T-helper 2 cell treated with Interferon-gamma antibody and Interleukin-4, amounts not matched to agents 5 μg/mL and 100 μg/mL, for 36 hours (primary cell): ENCODE measurements around the gene UTF1.

ENCODE experiments used
- DNase-seq: peaks from one replicate; pipeline ENCODE4 v3.0.0; 2021; ENCODE audit warnings: low spot score
- H3K27ac Mint-ChIP-seq: one replicate; pipeline ENCODE4 v1.8.0; 2021; ENCODE audit warnings: mild to moderate bottlenecking, mixed read lengths
- H3K27me3 Mint-ChIP-seq: one replicate; pipeline ENCODE4 v1.8.0; 2021; ENCODE audit warnings: low read depth, mixed read lengths
- H3K36me3 Mint-ChIP-seq: one replicate; pipeline ENCODE4 v1.8.0; 2021; ENCODE audit warnings: low read depth, mixed read lengths
- H3K4me1 Mint-ChIP-seq: one replicate; pipeline ENCODE4 v1.8.0; 2021; ENCODE audit warnings: low read depth, mixed read lengths
- H3K4me3 Mint-ChIP-seq: one replicate; pipeline ENCODE4 v1.8.0; 2022; ENCODE audit warnings: mild to moderate bottlenecking, moderate library complexity, mixed read lengths
- H3K9me3 Mint-ChIP-seq: one replicate; pipeline ENCODE4 v1.8.0; 2021; ENCODE audit warnings: mixed read lengths

The UTF1 gene

DNA sequence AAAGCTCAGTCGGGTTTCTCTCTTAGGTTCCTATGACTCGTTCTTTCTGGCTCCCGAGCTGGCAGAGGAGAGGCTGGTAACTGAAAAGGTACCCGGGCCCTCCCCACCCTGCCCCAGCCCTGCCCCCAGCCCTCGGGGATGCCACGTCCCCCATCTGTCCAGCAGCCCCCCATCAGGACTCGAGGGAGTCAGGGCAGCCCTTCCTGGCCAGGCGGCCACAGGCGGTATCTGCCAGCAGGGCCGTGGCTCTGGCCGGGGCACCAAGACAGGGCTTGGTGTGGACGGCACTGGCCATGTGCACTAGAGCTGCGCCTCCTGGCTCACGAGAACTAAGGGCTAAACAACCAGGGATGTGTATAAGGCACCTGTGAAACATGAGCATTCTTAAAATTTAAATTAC, 40.3 kb upstream of the UTF1 start:
- Mint-ChIP-seq H3K4me3 (no peak overlapping the region), H3K27ac (no peak overlapping the region), H3K4me1 (no peaks in the 10 kb centered on the region), H3K9me3 (no peaks in the 10 kb centered on the region), H3K27me3 (peaks cover 7% of the 10 kb centered on the region), H3K36me3 (no peaks in the 10 kb centered on the region)
- DNase-seq = no peak

DNA sequence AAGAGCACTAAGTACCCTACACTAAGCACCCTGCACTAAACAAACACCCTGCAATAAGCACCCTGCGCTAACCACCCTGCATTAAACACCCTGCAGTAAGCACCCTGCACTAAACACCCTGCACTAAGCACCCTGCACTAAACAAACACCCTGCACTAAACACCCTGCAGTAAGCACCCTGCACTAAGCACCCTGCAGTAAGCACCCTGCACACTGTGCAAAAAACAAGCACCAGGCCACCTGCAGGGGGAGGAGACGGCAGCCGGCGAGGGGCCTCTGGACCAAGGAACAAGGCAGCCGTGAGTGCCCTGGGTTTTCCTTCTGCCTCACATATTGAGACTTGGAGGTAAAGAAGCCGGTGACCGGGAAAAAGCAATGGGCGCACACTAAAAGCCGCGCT, 39.8 kb upstream of the UTF1 start:
- DNase-seq = no peak
- H3K27ac Mint-ChIP-seq = no peak overlapping the region
- no peak overlapping the region for H3K4me3 Mint-ChIP-seq
- H3K4me1 Mint-ChIP-seq = no peaks in the 10 kb centered on the region
- H3K36me3 Mint-ChIP-seq = no peaks in the 10 kb centered on the region
- peaks cover 7% of the 10 kb centered on the region for H3K27me3 Mint-ChIP-seq
- H3K9me3 Mint-ChIP-seq = no peaks in the 10 kb centered on the region

DNA sequence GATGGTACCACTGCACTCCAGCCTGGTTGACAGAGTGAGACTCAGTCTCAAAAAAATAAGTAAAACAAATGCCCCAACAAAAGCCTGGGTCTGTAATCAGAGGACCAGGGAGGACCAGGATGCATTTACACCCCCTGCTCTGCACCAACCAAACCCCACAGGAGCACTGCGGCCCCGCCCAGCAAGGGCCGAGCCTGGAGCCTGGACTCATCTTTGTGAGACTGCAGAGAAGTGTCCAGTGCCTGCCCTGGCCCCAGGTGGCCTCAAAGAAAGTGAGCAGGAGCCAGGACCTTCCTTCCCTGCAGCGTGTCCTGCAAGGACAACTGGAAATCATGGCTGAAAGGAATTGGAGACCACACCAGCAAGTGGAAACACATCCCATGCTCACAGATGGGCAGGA, 38.4 kb upstream of the UTF1 start:
- no peaks in the 10 kb centered on the region for H3K36me3 Mint-ChIP-seq
- H3K27ac Mint-ChIP-seq = no peak overlapping the region
- H3K9me3 Mint-ChIP-seq = no peaks in the 10 kb centered on the region
- peaks cover 7% of the 10 kb centered on the region for H3K27me3 Mint-ChIP-seq
- H3K4me3 Mint-ChIP-seq = no peak overlapping the region
- no peaks in the 10 kb centered on the region for H3K4me1 Mint-ChIP-seq
- no peak for DNase-seq

DNA sequence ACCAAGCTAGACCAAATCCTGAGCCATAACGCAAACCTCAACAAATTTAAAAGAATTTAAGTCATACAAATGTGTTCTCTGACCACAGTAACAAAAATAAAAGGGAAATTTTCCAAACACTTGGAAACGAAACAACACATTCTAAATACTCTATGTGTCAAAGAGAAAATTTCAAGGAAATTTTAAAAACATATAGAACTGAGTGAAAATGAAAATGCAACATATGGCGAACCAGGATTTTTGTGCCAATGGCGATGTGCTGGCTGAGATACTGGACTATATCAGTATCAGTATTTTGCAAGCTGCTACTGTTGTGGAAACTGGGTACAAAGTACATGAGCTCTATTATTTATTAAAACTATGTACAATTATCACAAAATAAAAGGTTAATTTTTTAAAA, 35.9 kb upstream of the UTF1 start:
- Mint-ChIP-seq H3K4me1 (no peaks in the 10 kb centered on the region), H3K27ac (no peak overlapping the region), H3K4me3 (no peak overlapping the region), H3K27me3 (peaks cover 7% of the 10 kb centered on the region), H3K9me3 (no peaks in the 10 kb centered on the region), H3K36me3 (no peaks in the 10 kb centered on the region)
- no peak for DNase-seq

DNA sequence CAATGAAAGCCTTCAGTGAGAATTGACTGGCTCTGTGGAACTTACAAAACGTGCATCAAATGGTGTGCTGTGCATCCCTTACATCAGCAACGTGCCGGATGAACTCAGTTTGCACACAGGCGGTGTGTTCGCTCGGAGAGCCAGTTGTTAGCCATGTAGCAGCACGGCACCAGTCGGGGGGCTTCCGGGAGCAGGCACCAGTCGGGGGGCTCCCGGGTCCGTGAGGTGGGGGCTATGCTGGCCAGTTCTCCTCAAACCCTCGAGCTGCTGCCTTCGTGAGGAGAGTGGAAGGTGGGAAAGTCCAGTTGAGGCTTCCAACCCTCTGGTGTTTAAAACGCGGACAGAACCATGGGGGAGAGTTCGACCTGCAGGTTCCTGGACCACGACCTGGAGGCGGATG, 34.9 kb upstream of the UTF1 start:
- no peaks in the 10 kb centered on the region for H3K36me3 Mint-ChIP-seq
- H3K27ac Mint-ChIP-seq = no peak overlapping the region
- no peak overlapping the region for H3K4me3 Mint-ChIP-seq
- no peaks in the 10 kb centered on the region for H3K4me1 Mint-ChIP-seq
- H3K27me3 Mint-ChIP-seq = peaks cover 7% of the 10 kb centered on the region
- DNase-seq = no peak
- no peaks in the 10 kb centered on the region for H3K9me3 Mint-ChIP-seq

DNA sequence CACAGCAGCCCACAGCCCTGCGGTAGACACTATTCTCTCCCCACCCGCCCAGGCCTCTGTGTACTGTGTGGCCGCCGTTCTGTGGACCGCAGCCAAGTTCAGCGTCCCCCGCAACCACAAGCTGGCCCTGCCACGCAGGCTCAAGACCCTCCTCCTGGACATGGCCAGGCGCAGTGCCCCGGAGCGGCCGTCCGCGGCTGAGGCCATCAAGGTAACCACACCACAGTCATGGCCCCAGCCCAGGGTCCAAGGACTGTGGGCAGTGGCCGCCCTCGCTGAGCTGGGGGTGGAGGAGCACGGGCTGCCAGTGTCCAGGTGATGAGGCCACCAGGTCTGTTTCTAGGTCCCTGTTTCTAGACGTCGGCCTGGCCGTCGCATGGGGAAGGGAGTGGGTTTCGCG, 34.4 kb upstream of the UTF1 start:
- Mint-ChIP-seq H3K4me3 (no peak overlapping the region), H3K9me3 (no peaks in the 10 kb centered on the region), H3K27ac (no peak overlapping the region), H3K27me3 (peaks cover 7% of the 10 kb centered on the region), H3K4me1 (no peaks in the 10 kb centered on the region), H3K36me3 (no peaks in the 10 kb centered on the region)
- DNase-seq = no peak

DNA sequence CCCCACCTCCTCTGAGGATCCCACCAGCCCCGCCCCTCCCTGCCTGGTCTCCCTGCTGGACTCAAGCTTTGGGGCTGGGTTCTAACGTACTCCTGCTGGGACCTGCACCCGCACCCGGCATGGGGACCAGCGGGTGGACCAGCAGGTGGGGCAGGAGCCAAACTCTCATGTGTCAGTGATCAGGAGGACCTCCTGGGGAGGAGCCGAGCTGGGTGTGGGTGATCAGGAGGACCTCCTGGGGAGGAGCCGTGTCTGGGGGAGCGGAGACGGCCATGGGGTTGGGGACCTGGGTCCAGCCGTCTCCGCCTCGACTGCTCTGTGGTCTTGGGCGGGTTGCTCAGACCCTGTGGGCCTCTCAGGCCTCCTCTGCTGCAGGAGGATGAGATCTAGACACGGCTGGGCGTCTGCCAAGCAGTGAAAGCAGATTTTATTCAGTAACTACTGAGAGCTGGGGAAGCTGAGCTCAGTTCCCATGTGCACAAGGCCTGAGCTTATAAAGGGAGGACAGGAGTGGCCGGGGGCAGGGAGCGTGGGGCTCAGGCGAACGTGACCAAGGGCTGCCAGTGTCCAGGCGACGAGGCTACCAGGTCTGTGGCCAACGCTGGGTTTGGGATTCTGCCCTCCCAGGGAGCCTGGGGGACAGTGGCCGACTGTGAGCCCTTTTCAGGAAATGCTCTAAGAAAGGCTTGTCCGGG, 33.6 kb upstream of the UTF1 start:
- no peak overlapping the region for H3K27ac Mint-ChIP-seq
- peaks cover 7% of the 10 kb centered on the region for H3K27me3 Mint-ChIP-seq
- H3K4me1 Mint-ChIP-seq = no peaks in the 10 kb centered on the region
- H3K4me3 Mint-ChIP-seq = no peak overlapping the region
- DNase-seq = no peak
- H3K9me3 Mint-ChIP-seq = no peaks in the 10 kb centered on the region
- H3K36me3 Mint-ChIP-seq = no peaks in the 10 kb centered on the region

DNA sequence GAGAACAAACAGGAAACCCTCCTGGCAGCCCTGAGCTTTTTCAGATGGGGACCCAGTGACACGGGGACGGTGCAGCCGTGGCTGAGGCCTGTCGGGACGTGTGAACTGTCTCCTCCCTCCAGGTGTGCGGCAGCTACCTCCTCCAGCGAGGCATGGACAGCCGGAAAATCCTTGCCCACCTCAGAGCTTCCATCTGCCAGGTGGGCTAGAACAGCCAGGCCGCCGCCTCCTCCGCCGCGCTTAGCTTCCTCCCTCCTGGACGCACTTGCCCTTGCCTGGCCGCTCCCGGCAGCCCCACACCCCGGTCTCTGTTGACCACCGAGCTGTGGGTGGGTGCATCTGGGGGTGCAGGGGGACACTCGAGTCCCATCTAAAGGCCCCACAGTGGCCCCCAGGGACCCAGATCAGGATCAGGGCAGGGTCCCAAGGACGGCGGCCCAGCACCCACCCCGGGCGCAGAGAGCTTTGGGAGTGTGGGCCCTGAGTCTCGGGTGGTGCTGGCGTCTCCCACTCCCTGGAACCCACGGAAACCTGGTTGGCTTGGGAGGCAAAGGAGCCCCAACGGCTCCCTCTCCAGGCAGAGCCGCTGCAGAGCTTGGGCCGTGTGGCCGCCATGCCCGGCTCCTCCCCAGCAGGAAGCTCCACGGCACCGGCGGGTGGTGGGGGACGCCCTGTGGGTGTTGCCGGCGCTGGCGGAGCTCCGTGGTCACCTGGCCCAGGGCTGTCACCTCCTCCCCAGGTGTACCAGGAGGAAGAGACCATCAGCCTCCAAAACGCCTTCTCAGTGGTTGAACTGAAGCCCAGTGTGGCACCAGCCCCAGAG, 32.9 kb upstream of the UTF1 start:
- no peak for DNase-seq
- H3K27me3 Mint-ChIP-seq = peaks cover 7% of the 10 kb centered on the region
- H3K4me3 Mint-ChIP-seq = no peak overlapping the region

DNA sequence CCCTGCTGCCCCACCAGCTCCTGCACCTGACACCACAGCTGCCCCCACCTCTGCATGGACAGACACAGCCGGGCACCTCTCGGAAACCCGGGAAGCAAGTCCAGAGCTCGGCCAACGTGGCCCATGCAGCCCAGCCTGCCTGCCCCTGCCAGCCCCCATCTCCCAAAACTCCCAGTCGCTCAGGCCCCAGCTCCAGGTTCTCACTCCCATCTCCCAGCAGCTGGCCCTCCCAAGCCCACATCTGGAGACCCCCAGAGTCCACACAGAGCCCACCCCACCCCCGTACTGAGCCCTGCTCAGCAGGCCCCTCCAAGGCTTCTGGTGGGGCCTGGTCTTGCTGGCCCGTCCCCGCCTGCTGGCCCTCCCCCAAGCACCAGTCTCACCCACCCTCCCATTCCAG, 32.2 kb upstream of the UTF1 start:
- Mint-ChIP-seq H3K36me3 (no peaks in the 10 kb centered on the region), H3K9me3 (no peaks in the 10 kb centered on the region), H3K27me3 (peaks cover 4% of the 10 kb centered on the region), H3K4me3 (no peak overlapping the region), H3K4me1 (no peaks in the 10 kb centered on the region), H3K27ac (no peak overlapping the region)
- no peak for DNase-seq

More for the DNA sequence above, 32.9 kb upstream of the UTF1 start:
- no peaks in the 10 kb centered on the region for H3K9me3 Mint-ChIP-seq
- H3K36me3 Mint-ChIP-seq = no peaks in the 10 kb centered on the region
- H3K4me1 Mint-ChIP-seq = no peaks in the 10 kb centered on the region
- no peak overlapping the region for H3K27ac Mint-ChIP-seq

DNA sequence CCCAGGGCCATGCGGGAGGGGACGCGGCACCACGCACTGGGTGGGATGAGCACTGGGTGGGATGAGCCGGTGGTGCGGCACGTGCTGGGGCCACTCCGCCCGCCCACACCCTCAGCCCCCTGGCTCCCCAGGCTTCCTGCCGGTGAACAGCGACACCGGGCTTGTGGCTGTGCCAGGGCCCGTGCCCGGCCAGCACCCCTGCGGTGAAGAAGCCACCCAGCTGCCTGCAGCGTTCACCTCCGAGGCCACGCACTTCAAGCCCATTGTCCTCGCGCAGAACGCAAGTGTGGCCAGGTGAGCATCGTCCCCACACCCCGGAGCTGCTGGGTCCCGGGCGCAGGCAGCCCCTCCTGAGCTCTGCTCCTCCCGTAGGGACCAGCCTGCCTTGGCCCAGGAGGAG, 31.8 kb upstream of the UTF1 start:
- no peaks in the 10 kb centered on the region for H3K36me3 Mint-ChIP-seq
- H3K4me1 Mint-ChIP-seq = no peaks in the 10 kb centered on the region
- H3K27ac Mint-ChIP-seq = no peak overlapping the region
- no peaks in the 10 kb centered on the region for H3K9me3 Mint-ChIP-seq
- no peak for DNase-seq
- no peak overlapping the region for H3K4me3 Mint-ChIP-seq
- H3K27me3 Mint-ChIP-seq = peaks cover 4% of the 10 kb centered on the region

DNA sequence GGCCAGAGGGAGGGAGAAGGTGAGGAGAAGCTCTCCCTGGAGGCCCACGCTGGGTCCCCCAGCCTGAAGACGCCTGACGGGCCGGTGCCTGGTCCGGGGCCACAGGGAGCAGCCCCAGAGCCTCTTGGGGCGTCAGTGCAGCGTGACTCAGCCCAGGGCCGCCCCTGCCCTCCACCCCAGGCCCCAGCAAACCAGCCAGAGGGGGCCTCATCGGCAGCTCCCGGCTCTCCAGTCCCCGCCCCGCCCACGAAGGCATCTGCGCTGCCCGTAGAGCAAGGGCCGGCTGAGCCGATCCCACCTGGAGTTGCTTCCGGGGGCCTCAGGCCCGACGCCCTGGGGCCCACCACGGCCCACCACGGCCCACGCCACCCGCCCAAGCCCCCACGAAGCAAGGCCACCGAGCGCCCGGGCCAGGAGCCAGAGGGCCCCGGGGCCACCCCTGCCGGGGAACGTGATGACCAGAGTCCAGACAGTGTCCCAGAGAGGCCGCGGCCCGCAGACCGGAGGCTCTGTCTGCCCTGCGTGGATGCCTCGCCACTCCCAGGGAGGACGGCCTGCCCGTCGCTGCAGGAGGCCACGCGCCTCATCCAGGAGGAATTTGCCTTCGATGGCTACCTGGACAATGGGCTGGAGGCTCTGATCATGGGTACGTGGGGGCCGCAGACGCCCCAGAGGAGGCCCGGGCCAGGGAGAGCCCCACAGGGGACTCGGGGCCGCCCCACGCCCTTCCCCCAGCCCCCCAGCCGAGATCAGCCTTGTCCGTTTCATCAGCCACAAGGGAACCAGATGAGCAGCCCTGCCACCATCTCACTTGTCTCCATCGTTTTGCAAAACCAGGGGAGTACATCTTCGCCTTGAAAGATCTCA, 31.2 kb upstream of the UTF1 start:
- no peaks in the 10 kb centered on the region for H3K4me1 Mint-ChIP-seq
- H3K36me3 Mint-ChIP-seq = no peaks in the 10 kb centered on the region
- no peak overlapping the region for H3K4me3 Mint-ChIP-seq
- H3K27me3 Mint-ChIP-seq = peaks cover 3% of the 10 kb centered on the region
- H3K27ac Mint-ChIP-seq = no peak overlapping the region
- DNase-seq = no peak
- no peaks in the 10 kb centered on the region for H3K9me3 Mint-ChIP-seq

DNA sequence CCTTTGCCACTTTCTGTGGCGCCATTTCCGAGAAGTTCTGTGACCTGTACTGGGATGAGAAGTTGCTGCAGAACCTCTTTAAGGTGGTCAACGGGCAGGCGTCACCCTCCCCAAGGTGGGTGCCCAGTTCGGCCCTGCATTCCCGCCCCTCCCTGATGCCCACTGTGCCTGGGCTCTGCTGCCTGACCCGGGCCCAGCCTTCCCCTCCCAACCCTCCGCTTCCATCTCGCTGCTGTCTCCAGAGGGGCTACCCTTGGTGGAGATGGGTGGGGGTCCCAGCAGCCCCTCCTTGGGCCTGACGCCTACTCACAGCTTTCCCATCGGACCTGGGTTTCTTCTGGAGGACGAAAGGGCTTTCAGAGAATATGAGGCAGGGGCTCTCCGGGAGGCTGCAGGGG, 30.5 kb upstream of the UTF1 start:
- Mint-ChIP-seq H3K36me3 (no peaks in the 10 kb centered on the region), H3K27ac (no peak overlapping the region), H3K4me3 (no peak overlapping the region), H3K9me3 (no peaks in the 10 kb centered on the region), H3K4me1 (no peaks in the 10 kb centered on the region), H3K27me3 (no peaks in the 10 kb centered on the region)
- no peak for DNase-seq

DNA sequence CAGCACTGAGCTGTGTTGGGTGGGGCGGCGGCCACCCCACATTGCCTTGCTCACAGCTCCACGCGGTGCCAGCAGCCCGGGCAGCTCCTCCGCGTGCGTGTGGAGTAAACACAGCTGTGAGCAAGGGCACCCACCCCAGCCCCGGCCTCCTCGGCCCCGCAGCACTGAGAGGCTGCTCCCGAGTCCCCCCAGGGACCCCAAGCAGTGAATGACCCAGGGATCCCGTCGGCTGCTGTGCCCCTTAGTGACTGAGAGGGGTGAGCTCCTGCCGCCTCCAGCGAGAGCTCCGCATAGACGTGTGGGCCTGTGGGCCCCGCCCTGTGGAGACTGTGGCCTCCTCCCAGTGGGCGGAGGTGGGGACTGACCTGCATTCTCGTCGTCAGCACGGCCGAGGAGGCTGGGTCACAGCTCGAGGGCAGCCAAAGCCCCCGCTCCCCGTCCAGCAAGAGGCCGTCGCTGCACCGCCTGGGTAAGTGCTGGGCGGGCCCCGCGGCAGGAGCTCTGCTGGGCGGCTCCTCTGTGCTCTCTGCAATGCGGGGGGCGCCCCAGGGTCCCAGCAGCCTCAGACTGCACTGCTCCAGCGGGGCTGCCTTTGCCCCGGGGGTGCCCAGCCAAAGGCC, 29.9 kb upstream of the UTF1 start:
- no peaks in the 10 kb centered on the region for H3K27me3 Mint-ChIP-seq
- no peak overlapping the region for H3K4me3 Mint-ChIP-seq
- H3K4me1 Mint-ChIP-seq = no peaks in the 10 kb centered on the region
- H3K36me3 Mint-ChIP-seq = no peaks in the 10 kb centered on the region
- H3K27ac Mint-ChIP-seq = no peak overlapping the region
- no peaks in the 10 kb centered on the region for H3K9me3 Mint-ChIP-seq
- no peak for DNase-seq

DNA sequence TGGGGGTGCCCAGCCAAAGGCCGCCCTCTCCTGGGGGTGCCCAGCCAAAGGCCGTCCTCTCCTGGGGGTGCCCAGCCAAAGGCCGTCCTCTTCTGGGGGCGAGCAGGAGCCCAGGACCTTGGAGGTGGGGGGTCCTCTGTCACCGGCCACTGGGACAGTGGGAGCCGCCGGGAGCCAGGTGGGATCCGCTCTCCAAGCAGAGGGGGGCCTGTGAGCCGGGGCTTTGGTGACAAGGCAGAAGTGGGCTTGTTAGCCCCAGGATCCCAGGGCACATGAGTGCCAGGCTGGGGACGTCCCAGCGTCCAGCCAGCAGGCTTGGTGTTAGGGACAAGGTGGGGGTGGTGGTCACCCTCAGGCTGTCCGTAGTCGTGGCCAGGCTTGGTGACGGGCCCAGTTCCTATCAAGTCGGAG, 29.4 kb upstream of the UTF1 start:
- no peaks in the 10 kb centered on the region for H3K27me3 Mint-ChIP-seq
- no peak overlapping the region for H3K27ac Mint-ChIP-seq
- no peaks in the 10 kb centered on the region for H3K4me1 Mint-ChIP-seq
- no peak for DNase-seq
- H3K9me3 Mint-ChIP-seq = no peaks in the 10 kb centered on the region
- no peak overlapping the region for H3K4me3 Mint-ChIP-seq
- no peaks in the 10 kb centered on the region for H3K36me3 Mint-ChIP-seq
